Fibroblast of lung (primary cell): ENCODE measurements around the gene VWA1.

Experiments
- CTCF ChIP-seq, 2 donors: IDR thresholded peaks in 1 of 2; conservative IDR thresholded peaks in 1 of 2; 1 replicate in 1 of 2; 2 replicates in 1 of 2; pipeline ENCODE4 v1.5.1; 2011 to 2012; ENCODE audit warnings: low read length in 2 of 2, control low read depth in 1 of 2, inconsistent platforms in 1 of 2, low read depth in 1 of 2, mild to moderate bottlenecking in 1 of 2
- EZH2 ChIP-seq: IDR thresholded peaks from 2 replicates; pipeline ENCODE4 v1.5.1; 2012; ENCODE audit warnings: low read length, control low read depth, mild to moderate bottlenecking; ENCODE audit errors: missing control alignments

DNA sequence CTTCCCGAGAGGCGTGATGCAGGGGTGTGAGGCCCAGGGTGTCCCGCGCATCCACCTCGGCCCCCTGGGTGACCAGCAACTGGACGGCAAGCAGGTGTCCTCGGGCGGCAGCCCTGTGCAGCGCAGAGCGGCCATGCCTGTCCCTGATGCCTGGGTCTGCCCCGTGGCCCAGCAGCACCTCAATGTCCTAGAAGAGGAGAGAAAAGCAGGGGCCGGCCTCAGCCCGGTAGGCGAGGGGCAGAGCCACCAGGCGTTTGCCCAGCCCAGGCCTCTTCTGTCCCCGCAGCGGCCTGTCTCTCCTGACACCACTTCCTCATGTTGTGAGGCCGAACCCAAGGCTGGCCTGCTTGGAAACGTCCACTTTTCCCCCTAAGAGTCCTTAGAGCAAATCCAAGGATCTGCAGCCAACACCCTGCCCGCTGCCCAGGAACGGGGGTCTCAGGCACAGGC lies 16.1 kb upstream of the VWA1 start:
- TF ChIP-seq CTCF (conservative IDR thresholded peaks at IDR 0.05 in 1 of 2, IDR thresholded peaks at IDR 0.05 in 1 of 2; ENCODE audit: low read depth in 1 of 2, low read length in 2 of 2) (no peak), EZH2 (no peak)
